GM19395 (cell line): Measurements from ENCODE around the gene ABHD12.

Source experiments
- ATAC-seq: cut with Tn5 transposase; IDR thresholded peaks from one replicate; pipeline ENCODE4 v1.9.1; 2021; ENCODE audit warnings: mild to moderate bottlenecking, moderate library complexity; ENCODE audit not compliant: unreplicated experiment

The ABHD12 gene

GRCh38 chr20:25280051-25280573 lies 110.5 kb downstream of the ABHD12 start:
- no peak for ATAC-seq

DNA sequence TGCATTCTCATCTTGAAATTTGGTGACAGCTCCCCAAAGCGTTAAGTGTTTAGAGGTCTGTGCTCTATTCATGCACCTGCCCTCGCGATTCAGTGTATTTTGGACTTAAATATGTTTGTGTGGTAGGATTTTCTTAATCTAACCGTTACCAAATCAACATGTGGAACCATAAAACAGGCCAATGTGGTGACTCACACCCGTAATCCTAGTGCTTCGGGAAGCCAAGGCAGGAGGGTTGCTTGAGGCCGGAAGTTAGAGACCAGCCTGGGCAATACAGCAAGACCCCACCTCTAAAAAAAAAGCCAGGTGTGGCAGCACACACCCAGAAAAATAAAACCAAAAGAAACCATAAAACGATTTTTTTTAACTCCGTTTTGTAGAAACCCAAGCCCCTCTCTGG lies 111.2 kb downstream of the ABHD12 start:
- ATAC-seq: no peak

DNA sequence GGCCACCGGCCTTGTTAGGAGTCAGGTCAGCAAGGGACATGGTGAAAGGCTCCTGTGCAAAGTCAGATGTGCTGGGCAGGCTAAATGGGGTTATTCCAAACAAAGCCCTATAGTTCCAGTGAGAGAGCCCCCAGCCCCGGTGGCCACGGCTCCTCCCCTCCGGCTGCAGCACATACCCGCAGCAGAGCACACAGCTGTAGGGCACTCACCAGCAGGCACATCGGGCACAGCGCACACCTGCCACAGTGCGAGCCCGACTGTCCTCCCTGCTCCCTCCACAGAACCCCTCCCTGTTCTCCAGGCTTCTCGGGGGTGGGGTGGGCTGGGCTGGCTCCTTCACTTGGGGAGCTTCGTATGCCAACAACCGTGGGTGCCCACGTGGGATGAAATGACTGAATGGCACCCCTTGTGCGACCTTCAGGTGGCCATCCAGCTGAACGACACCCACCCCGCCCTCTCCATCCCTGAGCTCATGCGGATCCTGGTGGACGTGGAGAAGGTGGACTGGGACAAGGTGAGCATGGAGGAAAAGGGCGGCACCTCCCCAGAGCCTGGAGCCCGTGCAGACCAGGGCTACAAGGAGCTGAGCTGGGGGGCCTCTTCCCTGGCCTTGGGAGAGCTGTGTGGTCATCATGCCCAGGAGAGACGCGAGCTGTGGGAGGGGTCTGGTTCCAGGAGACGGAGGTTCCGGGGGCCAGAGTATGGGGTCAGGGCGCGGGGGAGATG lies 111.8 kb downstream of the ABHD12 start:
- no peak for ATAC-seq

DNA sequence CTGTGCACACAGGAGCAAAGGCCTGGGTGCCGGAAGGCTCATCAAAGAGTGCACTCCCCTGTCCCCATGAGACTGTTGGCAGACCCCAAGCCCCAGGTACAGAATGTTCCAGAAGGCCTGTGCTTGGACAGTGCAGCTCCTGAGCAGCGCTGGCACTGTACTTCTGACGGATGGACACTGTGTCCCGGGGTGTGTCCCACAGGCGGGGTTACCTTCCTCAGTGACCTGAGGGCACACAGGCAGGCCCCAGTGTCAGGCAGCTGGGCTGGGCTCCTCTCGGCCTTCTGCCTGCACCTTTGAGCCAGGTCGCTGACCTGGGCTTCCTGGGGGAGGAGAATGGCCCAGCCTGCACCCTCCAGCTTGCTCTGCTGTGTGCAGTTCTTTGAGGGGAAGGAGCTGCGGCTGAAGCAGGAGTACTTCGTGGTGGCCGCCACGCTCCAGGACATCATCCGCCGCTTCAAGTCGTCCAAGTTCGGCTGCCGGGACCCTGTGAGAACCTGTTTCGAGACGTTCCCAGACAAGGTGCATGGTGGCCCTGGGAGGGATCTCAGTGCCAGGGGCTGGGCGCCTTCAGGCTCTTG lies 112.6 kb downstream of the ABHD12 start:
- no peak for ATAC-seq

DNA sequence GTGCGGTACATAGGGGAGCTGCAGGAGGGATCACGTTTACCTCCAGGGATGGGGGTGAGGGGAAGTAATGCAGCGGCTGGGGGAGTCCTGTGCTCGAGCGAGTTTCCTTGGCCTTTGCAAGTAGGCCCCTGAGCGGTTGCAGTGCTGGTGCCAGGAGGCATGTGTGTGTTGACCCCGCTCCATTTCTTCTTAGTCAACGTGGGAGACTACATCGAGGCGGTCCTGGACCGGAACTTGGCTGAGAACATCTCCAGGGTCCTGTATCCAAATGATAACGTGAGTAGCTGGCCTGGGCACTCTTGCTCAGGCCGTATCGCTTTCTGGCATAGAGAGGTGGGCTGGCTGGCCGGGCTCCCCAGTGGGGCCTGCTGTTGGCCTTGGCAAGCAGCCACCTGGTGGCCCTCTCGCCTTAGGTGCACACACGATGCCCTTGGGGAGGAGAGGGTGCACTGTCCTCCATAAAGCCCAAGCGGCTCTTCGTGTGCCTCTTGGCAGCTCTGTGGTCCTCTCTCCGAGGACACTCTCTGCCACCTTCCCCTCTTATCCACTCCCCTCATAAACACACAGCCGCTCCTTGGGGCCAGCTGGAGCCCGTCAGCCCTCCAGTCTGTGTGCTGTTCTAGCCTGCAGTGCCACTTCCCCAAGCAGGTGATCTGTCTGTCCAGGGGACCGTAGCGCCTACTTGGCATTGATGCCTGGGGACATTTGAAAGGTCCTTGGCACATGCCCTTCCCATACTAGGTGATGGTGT lies 113.4 kb downstream of the ABHD12 start:
- ATAC-seq: no peak

- ATAC-seq: no peak
Measured at GRCh38 chr20:25276533-25277050, 114.0 kb downstream of the ABHD12 start.

GRCh38 chr20:25275813-25276532 lies 114.7 kb downstream of the ABHD12 start:
- ATAC-seq: no peak

GRCh38 chr20:25274891-25275812 lies 115.5 kb downstream of the ABHD12 start:
- ATAC-seq: no peak

DNA sequence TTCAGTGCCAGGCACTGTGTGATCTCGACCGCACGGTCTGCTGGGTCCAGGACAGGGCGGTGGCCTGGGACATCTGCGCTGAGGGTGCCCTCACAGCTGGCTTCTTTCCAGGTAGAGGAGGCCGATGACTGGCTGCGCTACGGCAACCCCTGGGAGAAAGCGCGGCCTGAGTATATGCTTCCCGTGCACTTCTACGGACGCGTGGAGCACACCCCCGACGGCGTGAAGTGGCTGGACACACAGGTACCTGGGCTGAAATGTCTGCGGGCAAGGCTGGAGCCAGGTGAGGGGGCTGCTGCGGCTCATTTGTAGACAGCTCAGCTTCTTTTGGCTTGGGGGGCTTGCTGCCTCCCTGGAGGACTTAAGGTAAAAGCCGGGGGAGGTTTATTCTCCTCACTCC lies 116.2 kb downstream of the ABHD12 start:
- no peak for ATAC-seq

- ATAC-seq: no peak
Measured at GRCh38 chr20:25273541-25274358, 116.9 kb downstream of the ABHD12 start.

- ATAC-seq: no peak
Measured at GRCh38 chr20:25273046-25273445, 117.6 kb downstream of the ABHD12 start.

GRCh38 chr20:25272223-25273000 lies 118.2 kb downstream of the ABHD12 start:
- no peak for ATAC-seq

GRCh38 chr20:25271486-25272222 lies 119.0 kb downstream of the ABHD12 start:
- no peak for ATAC-seq

DNA sequence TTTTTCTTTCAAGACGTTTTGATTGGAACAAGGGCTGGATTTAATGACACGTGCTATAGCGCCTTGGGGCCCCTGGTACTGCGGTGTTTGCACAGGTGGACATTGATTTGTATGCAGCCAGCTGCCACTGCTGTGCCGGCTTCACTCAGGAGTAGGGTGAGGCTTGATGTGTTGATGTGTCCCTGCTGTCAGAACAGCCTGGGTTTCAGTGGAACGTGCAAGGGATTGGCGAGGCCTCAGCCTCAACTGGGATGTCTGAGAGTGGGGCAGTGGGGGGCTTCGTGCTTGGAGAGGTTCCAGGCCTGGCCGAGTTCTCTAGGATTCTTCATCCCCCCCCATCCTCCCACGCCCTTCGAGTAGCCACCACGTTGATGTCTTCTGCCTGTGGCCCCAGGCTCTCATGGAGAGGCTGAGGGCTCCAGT lies 119.8 kb downstream of the ABHD12 start:
- ATAC-seq: no peak

- ATAC-seq: no peak
Measured at GRCh38 chr20:25269833-25270170, 120.8 kb downstream of the ABHD12 start.

DNA sequence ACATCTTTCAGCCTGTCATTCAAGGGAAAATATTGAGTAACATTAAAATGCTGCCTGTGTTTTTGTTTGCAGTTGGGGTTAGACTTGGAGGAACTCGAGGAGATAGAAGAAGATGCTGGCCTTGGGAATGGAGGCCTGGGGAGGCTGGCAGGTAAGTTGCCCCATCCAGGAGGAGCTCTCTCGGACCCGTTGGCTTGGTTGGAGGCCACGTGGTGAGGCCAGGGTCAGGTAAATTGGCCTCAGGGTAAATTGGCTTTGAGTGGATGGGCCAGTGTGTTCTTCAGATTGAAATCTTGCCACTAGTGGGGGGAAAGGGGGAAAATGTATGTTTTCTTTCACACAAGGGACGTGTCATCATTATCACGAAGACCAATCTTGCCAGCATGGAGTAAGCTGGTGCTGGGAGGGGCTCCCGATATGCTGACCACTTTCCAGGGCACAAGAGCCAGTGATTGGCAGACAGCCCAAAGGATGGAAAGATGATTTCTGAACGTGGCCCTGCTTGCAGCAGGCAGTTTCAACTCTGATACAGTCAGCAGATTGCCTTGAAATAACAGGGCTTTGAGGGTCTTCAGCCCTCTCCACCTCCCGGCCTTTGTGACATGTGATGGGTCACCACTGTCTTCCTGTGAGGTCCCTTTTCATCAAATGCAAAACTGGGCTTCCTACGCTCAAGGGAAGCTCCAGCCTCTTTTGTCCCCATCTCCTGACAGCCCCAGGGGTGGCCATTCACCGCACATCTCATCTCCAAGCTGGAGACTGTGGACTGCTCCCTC lies 121.4 kb downstream of the ABHD12 start:
- no peak for ATAC-seq
